WTC11 (cell line): Measurements from ENCODE around the gene OR10V1. TPM values are rescaled to one million over a fixed set of nuclear protein-coding genes. Genes with fewer than 3 reads are reported as not detected.

Source experiments
- ATAC-seq: fragments of 200-7000 bp; cut with Tn5 transposase; 2 replicates; pipeline ENCODE4 v1.10.0; 2021; ENCODE audit warnings: mild to moderate bottlenecking, moderate library complexity
- CTCF ChIA-PET: fragments of 300-600 bp; sonication (Branson Sonifier 250); formaldehyde crosslinking; loops from one replicate; lab custom pipeline; 2021; ENCODE audit warnings: antibody characterized with exemption; lab: Charles Lee
- POLR2A ChIA-PET: fragments of 350-600 bp; sonication (Branson Sonifier 250); formaldehyde crosslinking; loops from one replicate; lab custom pipeline; 2021; ENCODE audit warnings: antibody characterized with exemption; lab: Charles Lee
- DNase-seq: peaks from one replicate; pipeline ENCODE4 v3.0.0; 2021; ENCODE audit warnings: low spot score
- H3K27ac Mint-ChIP-seq: 2 replicates; pipeline ENCODE4 v1.8.0; 2021; ENCODE audit warnings: mixed read lengths
- H3K27me3 Mint-ChIP-seq: 2 replicates; pipeline ENCODE4 v1.8.0; 2021; ENCODE audit warnings: low read depth, mild to moderate bottlenecking, moderate library complexity, mixed read lengths
- H3K36me3 Mint-ChIP-seq: 2 replicates; pipeline ENCODE4 v1.8.0; 2021; ENCODE audit warnings: mixed read lengths
- H3K4me1 Mint-ChIP-seq: 2 replicates; pipeline ENCODE4 v1.8.0; 2022; ENCODE audit warnings: mixed read lengths
- H3K4me3 Mint-ChIP-seq: 2 replicates; pipeline ENCODE4 v1.8.0; 2021; ENCODE audit warnings: mild to moderate bottlenecking, moderate library complexity, mixed read lengths
- H3K9me3 Mint-ChIP-seq: 2 replicates; pipeline ENCODE4 v1.8.0; 2021; ENCODE audit warnings: mixed read lengths
- ELF4 ChIP-seq: sonication (generic); formaldehyde crosslinking; IDR thresholded peaks from 2 replicates; pipeline ENCODE4 v1.8.1; 2022; ENCODE audit warnings: low read depth, mild to moderate bottlenecking, moderate library complexity, missing genetic modification reagents
- GTF2I ChIP-seq: fragments of 250-450 bp; sonication (Bioruptor Pico); conservative IDR thresholded peaks from 2 replicates; pipeline ENCODE4 v1.4.0; 2021; ENCODE audit warnings: mild to moderate bottlenecking
- HMGA2 ChIP-seq: fragments of 250-450 bp; sonication (Bioruptor Pico); IDR thresholded peaks from 2 replicates; pipeline ENCODE4 v1.4.0; 2021; ENCODE audit warnings: mild to moderate bottlenecking, moderate library complexity
- JUN ChIP-seq: sonication (generic); formaldehyde crosslinking; IDR thresholded peaks from 2 replicates; pipeline ENCODE4 v1.8.0; 2023; ENCODE audit warnings: mild to moderate bottlenecking, missing genetic modification reagents
- NFE2L1 ChIP-seq: sonication (generic); formaldehyde crosslinking; IDR thresholded peaks from 2 replicates; pipeline ENCODE4 v1.8.1; 2023; ENCODE audit warnings: missing genetic modification reagents
- NR1H2 ChIP-seq: sonication (generic); formaldehyde crosslinking; IDR thresholded peaks from 2 replicates; pipeline ENCODE4 v1.9.0; 2021; ENCODE audit warnings: mild to moderate bottlenecking, moderate library complexity, missing genetic modification reagents
- PRRX2 ChIP-seq: fragments of 250-450 bp; sonication (Bioruptor Pico); IDR thresholded peaks from 2 replicates; pipeline ENCODE4 v1.8.0; 2021; ENCODE audit warnings: mild to moderate bottlenecking
- RORB ChIP-seq: fragments of 250-450 bp; sonication (Bioruptor Pico); IDR thresholded peaks from 2 replicates; pipeline ENCODE4 v1.9.0; 2021; ENCODE audit warnings: mild to moderate bottlenecking
- SP1 ChIP-seq: sonication (generic); formaldehyde crosslinking; conservative IDR thresholded peaks from 2 replicates; pipeline ENCODE4 v1.8.1; 2022; ENCODE audit warnings: missing genetic modification reagents
- ZNF219 ChIP-seq: sonication (generic); formaldehyde crosslinking; IDR thresholded peaks from 2 replicates; pipeline ENCODE4 v1.8.0; 2023; ENCODE audit warnings: missing genetic modification reagents, mild to moderate bottlenecking, borderline replicate concordance
- ZNF396 ChIP-seq: fragments of 250-450 bp; sonication (Bioruptor Pico); IDR thresholded peaks from 2 replicates; pipeline ENCODE4 v1.8.0; 2021; ENCODE audit warnings: mild to moderate bottlenecking, moderate library complexity, borderline replicate concordance
- total RNA-seq: library from RNA; stranded (reverse); gene quantifications from 3 replicates; pipeline ENCODE4 v1.2.3, GENCODE V29; 2021
- TF ChIP-seq, protein P1 (sequence below): sonication (generic); formaldehyde crosslinking; IDR thresholded peaks from 2 replicates; pipeline ENCODE4 v1.8.0; 2023; ENCODE audit warnings: missing genetic modification reagents, mild to moderate bottlenecking, borderline replicate concordance
- TF ChIP-seq, protein P2 (sequence below): sonication (generic); formaldehyde crosslinking; IDR thresholded peaks from 2 replicates; pipeline ENCODE4 v1.8.1; 2022; ENCODE audit warnings: low read depth, mild to moderate bottlenecking, moderate library complexity, missing genetic modification reagents, borderline replicate concordance
- TF ChIP-seq, protein P3 (sequence below): sonication (generic); formaldehyde crosslinking; conservative IDR thresholded peaks from 2 replicates; pipeline ENCODE4 v1.8.1; 2023; ENCODE audit warnings: mild to moderate bottlenecking, low read depth, missing genetic modification reagents, moderate library complexity
- TF ChIP-seq, protein P4 (sequence below): fragments of 250-450 bp; sonication (Bioruptor Pico); IDR thresholded peaks from 2 replicates; pipeline ENCODE4 v1.8.0; 2021; ENCODE audit warnings: mild to moderate bottlenecking
- TF ChIP-seq, protein P5 (sequence below): fragments of 250-450 bp; sonication (Bioruptor Pico); IDR thresholded peaks from 2 replicates; pipeline ENCODE4 v1.9.0; 2021; ENCODE audit warnings: moderate library complexity, mild to moderate bottlenecking, inconsistent platforms, borderline replicate concordance
- TF ChIP-seq, protein P6 (sequence below): fragments of 250-450 bp; sonication (Bioruptor Pico); IDR thresholded peaks from 2 replicates; pipeline ENCODE4 v1.9.0; 2021; ENCODE audit warnings: mild to moderate bottlenecking
- TF ChIP-seq, protein P7 (sequence below): sonication (generic); formaldehyde crosslinking; IDR thresholded peaks from 2 replicates; pipeline ENCODE4 v1.8.0; 2022; ENCODE audit warnings: mild to moderate bottlenecking, missing genetic modification reagents
- TF ChIP-seq, protein P8 (sequence below): sonication (generic); formaldehyde crosslinking; IDR thresholded peaks from 2 replicates; pipeline ENCODE4 v1.8.0; 2022; ENCODE audit warnings: missing genetic modification reagents

The OR10V1 gene
- total RNA-seq, 1 experiment from 2014 or later = not detected

DNA sequence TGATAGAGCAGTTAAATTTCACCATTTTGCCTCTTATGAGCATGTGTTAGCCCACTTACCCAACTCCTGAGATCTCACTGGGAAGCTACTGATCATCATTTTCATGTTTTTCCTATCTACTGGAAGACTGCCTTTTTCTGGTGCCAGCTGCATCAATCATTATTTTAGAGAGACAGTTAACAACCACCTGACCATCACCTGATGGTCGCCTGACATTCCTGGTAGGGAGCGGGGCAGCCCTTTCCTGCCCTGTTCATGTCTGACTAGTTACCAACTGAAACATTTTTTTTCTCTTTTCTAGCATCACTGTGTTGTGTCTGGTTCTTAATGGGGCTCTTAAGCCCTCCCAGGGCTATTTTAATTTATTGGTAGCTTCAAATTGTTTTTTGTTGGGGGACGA lies 24.6 kb downstream of the OR10V1 start:
- ChIA-PET CTCF (interaction anchor here (0.7 kb wide), 1 partner anchor 297 kb away, joined by 4 read pairs; no protein-coding TSS in a partner anchor), POLR2A (no interaction called here)
- H3K4me3 Mint-ChIP-seq = no peak overlapping the region
- ATAC-seq = no peak
- no peak for DNase-seq
- peaks cover 5% of the 10 kb centered on the region; the same call in 1 of the 2 replicates for H3K36me3 Mint-ChIP-seq
- H3K4me1 Mint-ChIP-seq = no peaks in the 10 kb centered on the region
- H3K27ac Mint-ChIP-seq = no peak overlapping the region
- peaks cover 22% of the 10 kb centered on the region for H3K9me3 Mint-ChIP-seq
- H3K27me3 Mint-ChIP-seq = peaks cover 10% of the 10 kb centered on the region
- TF ChIP-seq RORB (CRISPR knock-in tag) (no peak), SP1 (CRISPR knock-in tag) (no peak), GTF2I (CRISPR knock-in tag) (no peak), ZNF396 (no peak), PRRX2 (CRISPR knock-in tag) (no peak), NFE2L1 (CRISPR knock-in tag) (no peak), NR1H2 (no peak), HMGA2 (CRISPR knock-in tag) (no peak), ZNF219 (CRISPR knock-in tag) (no peak), ELF4 (CRISPR knock-in tag) (no peak), JUN (CRISPR knock-in tag) (no peak)
- TF ChIP-seq, protein P1, sequence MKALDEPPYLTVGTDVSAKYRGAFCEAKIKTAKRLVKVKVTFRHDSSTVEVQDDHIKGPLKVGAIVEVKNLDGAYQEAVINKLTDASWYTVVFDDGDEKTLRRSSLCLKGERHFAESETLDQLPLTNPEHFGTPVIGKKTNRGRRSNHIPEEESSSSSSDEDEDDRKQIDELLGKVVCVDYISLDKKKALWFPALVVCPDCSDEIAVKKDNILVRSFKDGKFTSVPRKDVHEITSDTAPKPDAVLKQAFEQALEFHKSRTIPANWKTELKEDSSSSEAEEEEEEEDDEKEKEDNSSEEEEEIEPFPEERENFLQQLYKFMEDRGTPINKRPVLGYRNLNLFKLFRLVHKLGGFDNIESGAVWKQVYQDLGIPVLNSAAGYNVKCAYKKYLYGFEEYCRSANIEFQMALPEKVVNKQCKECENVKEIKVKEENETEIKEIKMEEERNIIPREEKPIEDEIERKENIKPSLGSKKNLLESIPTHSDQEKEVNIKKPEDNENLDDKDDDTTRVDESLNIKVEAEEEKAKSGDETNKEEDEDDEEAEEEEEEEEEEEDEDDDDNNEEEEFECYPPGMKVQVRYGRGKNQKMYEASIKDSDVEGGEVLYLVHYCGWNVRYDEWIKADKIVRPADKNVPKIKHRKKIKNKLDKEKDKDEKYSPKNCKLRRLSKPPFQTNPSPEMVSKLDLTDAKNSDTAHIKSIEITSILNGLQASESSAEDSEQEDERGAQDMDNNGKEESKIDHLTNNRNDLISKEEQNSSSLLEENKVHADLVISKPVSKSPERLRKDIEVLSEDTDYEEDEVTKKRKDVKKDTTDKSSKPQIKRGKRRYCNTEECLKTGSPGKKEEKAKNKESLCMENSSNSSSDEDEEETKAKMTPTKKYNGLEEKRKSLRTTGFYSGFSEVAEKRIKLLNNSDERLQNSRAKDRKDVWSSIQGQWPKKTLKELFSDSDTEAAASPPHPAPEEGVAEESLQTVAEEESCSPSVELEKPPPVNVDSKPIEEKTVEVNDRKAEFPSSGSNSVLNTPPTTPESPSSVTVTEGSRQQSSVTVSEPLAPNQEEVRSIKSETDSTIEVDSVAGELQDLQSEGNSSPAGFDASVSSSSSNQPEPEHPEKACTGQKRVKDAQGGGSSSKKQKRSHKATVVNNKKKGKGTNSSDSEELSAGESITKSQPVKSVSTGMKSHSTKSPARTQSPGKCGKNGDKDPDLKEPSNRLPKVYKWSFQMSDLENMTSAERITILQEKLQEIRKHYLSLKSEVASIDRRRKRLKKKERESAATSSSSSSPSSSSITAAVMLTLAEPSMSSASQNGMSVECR (CRISPR knock-in tag) = no peak
- TF ChIP-seq, protein P2, sequence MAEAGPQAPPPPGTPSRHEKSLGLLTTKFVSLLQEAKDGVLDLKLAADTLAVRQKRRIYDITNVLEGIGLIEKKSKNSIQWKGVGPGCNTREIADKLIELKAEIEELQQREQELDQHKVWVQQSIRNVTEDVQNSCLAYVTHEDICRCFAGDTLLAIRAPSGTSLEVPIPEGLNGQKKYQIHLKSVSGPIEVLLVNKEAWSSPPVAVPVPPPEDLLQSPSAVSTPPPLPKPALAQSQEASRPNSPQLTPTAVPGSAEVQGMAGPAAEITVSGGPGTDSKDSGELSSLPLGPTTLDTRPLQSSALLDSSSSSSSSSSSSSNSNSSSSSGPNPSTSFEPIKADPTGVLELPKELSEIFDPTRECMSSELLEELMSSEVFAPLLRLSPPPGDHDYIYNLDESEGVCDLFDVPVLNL (CRISPR knock-in tag) = no peak
- TF ChIP-seq, protein P3, sequence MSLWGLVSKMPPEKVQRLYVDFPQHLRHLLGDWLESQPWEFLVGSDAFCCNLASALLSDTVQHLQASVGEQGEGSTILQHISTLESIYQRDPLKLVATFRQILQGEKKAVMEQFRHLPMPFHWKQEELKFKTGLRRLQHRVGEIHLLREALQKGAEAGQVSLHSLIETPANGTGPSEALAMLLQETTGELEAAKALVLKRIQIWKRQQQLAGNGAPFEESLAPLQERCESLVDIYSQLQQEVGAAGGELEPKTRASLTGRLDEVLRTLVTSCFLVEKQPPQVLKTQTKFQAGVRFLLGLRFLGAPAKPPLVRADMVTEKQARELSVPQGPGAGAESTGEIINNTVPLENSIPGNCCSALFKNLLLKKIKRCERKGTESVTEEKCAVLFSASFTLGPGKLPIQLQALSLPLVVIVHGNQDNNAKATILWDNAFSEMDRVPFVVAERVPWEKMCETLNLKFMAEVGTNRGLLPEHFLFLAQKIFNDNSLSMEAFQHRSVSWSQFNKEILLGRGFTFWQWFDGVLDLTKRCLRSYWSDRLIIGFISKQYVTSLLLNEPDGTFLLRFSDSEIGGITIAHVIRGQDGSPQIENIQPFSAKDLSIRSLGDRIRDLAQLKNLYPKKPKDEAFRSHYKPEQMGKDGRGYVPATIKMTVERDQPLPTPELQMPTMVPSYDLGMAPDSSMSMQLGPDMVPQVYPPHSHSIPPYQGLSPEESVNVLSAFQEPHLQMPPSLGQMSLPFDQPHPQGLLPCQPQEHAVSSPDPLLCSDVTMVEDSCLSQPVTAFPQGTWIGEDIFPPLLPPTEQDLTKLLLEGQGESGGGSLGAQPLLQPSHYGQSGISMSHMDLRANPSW (CRISPR knock-in tag) = no peak
- TF ChIP-seq, protein P4, sequence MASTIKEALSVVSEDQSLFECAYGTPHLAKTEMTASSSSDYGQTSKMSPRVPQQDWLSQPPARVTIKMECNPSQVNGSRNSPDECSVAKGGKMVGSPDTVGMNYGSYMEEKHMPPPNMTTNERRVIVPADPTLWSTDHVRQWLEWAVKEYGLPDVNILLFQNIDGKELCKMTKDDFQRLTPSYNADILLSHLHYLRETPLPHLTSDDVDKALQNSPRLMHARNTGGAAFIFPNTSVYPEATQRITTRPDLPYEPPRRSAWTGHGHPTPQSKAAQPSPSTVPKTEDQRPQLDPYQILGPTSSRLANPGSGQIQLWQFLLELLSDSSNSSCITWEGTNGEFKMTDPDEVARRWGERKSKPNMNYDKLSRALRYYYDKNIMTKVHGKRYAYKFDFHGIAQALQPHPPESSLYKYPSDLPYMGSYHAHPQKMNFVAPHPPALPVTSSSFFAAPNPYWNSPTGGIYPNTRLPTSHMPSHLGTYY (CRISPR knock-in tag) = no peak
- TF ChIP-seq, protein P5, sequence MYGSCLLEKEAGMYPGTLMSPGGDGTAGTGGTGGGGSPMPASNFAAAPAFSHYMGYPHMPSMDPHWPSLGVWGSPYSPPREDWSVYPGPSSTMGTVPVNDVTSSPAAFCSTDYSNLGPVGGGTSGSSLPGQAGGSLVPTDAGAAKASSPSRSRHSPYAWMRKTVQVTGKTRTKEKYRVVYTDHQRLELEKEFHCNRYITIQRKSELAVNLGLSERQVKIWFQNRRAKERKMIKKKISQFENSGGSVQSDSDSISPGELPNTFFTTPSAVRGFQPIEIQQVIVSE (CRISPR knock-in tag) = no peak
- TF ChIP-seq, protein P6, sequence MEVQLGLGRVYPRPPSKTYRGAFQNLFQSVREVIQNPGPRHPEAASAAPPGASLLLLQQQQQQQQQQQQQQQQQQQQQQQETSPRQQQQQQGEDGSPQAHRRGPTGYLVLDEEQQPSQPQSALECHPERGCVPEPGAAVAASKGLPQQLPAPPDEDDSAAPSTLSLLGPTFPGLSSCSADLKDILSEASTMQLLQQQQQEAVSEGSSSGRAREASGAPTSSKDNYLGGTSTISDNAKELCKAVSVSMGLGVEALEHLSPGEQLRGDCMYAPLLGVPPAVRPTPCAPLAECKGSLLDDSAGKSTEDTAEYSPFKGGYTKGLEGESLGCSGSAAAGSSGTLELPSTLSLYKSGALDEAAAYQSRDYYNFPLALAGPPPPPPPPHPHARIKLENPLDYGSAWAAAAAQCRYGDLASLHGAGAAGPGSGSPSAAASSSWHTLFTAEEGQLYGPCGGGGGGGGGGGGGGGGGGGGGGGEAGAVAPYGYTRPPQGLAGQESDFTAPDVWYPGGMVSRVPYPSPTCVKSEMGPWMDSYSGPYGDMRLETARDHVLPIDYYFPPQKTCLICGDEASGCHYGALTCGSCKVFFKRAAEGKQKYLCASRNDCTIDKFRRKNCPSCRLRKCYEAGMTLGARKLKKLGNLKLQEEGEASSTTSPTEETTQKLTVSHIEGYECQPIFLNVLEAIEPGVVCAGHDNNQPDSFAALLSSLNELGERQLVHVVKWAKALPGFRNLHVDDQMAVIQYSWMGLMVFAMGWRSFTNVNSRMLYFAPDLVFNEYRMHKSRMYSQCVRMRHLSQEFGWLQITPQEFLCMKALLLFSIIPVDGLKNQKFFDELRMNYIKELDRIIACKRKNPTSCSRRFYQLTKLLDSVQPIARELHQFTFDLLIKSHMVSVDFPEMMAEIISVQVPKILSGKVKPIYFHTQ (CRISPR knock-in tag) = no peak
- TF ChIP-seq, protein P7, sequence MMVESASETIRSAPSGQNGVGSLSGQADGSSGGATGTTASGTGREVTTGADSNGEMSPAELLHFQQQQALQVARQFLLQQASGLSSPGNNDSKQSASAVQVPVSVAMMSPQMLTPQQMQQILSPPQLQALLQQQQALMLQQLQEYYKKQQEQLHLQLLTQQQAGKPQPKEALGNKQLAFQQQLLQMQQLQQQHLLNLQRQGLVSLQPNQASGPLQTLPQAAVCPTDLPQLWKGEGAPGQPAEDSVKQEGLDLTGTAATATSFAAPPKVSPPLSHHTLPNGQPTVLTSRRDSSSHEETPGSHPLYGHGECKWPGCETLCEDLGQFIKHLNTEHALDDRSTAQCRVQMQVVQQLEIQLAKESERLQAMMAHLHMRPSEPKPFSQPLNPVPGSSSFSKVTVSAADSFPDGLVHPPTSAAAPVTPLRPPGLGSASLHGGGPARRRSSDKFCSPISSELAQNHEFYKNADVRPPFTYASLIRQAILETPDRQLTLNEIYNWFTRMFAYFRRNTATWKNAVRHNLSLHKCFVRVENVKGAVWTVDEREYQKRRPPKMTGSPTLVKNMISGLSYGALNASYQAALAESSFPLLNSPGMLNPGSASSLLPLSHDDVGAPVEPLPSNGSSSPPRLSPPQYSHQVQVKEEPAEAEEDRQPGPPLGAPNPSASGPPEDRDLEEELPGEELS (CRISPR knock-in tag) = no peak
- TF ChIP-seq, protein P8, sequence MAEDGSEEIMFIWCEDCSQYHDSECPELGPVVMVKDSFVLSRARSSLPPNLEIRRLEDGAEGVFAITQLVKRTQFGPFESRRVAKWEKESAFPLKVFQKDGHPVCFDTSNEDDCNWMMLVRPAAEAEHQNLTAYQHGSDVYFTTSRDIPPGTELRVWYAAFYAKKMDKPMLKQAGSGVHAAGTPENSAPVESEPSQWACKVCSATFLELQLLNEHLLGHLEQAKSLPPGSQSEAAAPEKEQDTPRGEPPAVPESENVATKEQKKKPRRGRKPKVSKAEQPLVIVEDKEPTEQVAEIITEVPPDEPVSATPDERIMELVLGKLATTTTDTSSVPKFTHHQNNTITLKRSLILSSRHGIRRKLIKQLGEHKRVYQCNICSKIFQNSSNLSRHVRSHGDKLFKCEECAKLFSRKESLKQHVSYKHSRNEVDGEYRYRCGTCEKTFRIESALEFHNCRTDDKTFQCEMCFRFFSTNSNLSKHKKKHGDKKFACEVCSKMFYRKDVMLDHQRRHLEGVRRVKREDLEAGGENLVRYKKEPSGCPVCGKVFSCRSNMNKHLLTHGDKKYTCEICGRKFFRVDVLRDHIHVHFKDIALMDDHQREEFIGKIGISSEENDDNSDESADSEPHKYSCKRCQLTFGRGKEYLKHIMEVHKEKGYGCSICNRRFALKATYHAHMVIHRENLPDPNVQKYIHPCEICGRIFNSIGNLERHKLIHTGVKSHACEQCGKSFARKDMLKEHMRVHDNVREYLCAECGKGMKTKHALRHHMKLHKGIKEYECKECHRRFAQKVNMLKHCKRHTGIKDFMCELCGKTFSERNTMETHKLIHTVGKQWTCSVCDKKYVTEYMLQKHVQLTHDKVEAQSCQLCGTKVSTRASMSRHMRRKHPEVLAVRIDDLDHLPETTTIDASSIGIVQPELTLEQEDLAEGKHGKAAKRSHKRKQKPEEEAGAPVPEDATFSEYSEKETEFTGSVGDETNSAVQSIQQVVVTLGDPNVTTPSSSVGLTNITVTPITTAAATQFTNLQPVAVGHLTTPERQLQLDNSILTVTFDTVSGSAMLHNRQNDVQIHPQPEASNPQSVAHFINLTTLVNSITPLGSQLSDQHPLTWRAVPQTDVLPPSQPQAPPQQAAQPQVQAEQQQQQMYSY (CRISPR knock-in tag) = no peak
